Activated CD4-positive, alpha-beta T cell treated with anti-CD3 and anti-CD28 coated beads, Interleukin-2, amount 50 U/mL, for 48 hours (primary cell): ENCODE results near the gene UNC5B.
"Not testable (repeated sequence)": the region's sequence is repeated elsewhere in the genome, so short reads cannot be mapped to it uniquely, and the experiment has no call there.

ENCODE experiments used
- DNase-seq, 2 experiments: peaks; one replicate each; pipeline ENCODE4 v3.0.0-alpha.2; 2020

UNC5B gene

DNA sequence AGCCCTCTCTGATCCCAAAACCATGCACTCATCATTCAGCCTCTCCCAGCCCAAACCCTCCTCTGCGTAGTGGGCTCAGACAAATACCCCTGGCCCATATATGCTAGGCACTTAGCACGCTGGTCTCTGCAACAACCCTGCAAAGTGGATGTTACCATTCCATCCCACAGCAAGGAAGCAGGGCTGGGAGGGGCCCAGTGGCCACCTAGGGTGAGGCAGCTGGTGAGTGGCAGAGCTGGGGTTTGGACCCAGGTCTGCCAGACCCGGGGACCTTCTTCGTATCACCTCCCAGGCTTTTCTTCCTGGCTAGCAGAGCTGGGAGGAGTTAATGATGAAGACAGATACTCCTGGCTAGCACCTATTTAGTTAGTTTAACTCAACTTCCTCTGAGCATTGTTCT, 73.6 kb downstream of the UNC5B start:
- no peak for DNase-seq

- no peak for DNase-seq
Observed at GRCh38 chr10:71286521-71287294, 74.3 kb downstream of the UNC5B start.

- DNase-seq = no peak
Observed at GRCh38 chr10:71287456-71287855, 75.1 kb downstream of the UNC5B start.

DNA sequence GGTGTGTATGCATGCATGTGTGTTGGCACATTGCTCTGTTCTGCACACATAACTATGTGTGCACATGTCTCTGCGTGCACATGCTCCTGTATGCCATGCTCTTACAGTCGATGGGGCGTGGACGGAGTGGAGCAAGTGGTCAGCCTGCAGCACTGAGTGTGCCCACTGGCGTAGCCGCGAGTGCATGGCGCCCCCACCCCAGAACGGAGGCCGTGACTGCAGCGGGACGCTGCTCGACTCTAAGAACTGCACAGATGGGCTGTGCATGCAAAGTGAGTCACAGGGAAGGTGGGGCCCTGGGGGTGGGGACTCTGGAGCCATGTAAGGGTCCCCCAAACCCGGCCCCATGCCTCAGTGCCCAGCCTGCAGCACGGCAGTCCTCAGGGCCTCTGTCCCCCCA, 76.1 kb downstream of the UNC5B start:
- no peak for DNase-seq

- DNase-seq = no peak
Observed at GRCh38 chr10:71289421-71290130, 77.2 kb downstream of the UNC5B start.

- no peak for DNase-seq
Observed at GRCh38 chr10:71290331-71290730, 78.0 kb downstream of the UNC5B start.

DNA sequence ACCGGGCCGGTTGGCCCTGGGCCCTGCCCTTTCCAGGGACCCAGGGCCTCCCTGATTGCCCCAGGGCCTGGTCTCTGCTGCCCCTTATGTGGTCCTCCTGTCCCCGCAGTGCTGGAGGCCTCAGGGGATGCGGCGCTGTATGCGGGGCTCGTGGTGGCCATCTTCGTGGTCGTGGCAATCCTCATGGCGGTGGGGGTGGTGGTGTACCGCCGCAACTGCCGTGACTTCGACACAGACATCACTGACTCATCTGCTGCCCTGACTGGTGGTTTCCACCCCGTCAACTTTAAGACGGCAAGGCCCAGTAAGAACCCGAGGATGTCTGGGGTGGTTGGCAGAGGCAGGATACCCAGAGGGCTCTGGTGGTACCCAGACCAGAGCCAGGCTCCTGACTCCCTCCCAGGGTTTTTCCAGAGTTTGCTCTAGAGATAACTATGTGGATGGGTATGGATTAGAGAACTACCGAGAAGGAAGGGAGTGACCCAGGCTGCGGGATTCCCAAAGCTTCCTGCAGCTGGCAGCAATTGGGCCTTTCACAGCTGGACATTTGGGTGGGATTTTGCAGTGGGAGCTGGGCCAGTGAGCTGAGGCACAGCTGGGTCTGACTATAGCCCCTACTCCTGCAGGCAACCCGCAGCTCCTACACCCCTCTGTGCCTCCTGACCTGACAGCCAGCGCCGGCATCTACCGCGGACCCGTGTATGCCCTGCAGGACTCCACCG, 78.6 kb downstream of the UNC5B start:
- no peak for DNase-seq

DNA sequence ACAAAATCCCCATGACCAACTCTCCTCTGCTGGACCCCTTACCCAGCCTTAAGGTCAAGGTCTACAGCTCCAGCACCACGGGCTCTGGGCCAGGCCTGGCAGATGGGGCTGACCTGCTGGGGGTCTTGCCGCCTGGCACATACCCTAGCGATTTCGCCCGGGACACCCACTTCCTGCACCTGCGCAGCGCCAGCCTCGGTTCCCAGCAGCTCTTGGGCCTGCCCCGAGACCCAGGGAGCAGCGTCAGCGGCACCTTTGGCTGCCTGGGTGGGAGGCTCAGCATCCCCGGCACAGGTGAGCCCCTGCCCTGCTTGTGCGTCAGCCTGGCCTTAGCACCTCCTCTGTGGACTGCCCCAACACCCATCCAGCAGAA, 79.1 kb downstream of the UNC5B start:
- no peak for DNase-seq

DNA sequence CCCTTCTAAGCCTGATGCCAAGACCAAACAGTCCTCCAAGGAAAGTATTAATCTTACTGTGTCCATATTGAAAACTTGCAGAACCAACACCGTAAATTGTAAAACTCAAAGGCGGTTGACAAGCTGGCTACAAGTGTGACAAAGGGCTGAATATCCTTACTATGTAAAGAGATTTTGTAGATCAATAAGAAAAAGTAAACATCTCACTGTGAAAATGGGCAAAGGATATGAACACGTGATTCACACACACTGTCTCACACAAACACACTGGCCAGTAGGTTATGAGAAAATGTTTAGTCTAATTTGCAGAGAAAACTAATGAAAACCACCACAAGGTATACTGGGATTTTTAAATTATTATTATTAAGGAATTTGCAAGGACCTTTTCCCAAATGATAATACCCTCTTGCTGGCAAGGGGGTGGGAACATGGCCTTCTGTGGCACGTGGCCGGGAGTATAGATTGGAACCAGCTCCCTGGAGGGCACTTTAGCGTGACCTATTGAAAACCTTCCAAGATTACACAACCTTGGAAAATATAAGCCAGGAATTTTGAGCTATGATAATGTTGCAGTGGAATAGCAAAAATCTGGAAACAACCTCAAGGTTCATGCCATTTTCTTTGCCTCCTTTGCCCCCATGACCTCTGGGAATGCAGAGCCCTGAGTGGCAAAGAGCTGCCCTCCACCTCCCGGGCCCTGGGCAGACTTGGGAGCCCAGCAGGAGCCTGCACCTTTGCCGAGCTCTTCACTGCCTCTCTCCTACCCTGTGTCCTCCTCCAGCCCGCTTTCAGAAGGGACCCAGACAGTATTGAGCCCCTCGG, 80.5 kb downstream of the UNC5B start:
- no peak for DNase-seq

- no peak for DNase-seq
Observed at GRCh38 chr10:71293446-71294084, 81.2 kb downstream of the UNC5B start.

DNA sequence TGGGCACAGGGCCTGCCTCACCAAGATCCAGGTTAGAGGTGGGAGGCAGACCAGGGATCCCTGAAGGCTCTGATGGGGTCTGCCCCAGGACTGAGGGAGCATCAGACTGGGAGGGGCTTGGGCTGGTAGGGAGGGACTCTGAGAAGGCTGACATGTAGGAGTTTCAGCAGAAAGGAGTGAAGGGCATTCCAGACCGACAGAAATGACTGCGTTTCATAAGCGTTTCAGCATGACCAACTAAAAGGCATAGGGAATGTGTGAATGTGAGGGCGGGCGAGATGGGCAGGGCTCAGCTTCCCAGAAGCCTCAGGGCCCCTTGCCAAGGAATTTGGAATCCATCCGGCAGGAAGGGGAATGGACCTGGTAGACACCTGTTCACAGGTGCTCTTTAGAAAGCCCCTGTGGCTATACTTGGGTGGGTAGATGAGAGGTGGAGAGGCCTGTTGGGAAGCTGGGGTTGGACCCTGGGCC, 81.8 kb downstream of the UNC5B start:
- no peak for DNase-seq

GRCh38 chr10:71294856-71295255, 82.5 kb downstream of the UNC5B start:
- DNase-seq = no peak

GRCh38 chr10:71295641-71296040, 83.3 kb downstream of the UNC5B start:
- no peak for DNase-seq

DNA sequence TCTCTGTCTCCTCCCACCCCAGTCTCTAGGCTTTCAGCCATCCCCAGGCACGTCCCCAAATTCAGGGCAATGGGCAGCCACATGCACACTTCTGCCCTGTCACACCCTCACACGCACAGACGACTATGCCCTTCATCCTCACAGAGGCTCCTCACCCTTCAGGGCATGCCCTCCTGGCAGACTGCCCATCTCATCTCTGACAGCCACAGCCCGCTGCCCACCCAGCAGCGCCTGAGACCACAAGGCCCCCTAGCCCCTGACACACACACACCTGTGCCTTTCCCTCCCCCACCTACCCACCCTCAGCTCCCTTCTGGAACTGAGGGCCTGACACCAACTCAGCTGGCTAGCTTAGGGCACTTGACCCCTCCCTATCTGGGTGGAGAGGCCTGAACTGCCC, 83.7 kb downstream of the UNC5B start:
- no peak for DNase-seq

GRCh38 chr10:71296811-71297210, 84.4 kb downstream of the UNC5B start:
- not testable (repeated sequence) for DNase-seq

- no peak for DNase-seq
Observed at GRCh38 chr10:71297343-71297742, 85.0 kb downstream of the UNC5B start.

DNA sequence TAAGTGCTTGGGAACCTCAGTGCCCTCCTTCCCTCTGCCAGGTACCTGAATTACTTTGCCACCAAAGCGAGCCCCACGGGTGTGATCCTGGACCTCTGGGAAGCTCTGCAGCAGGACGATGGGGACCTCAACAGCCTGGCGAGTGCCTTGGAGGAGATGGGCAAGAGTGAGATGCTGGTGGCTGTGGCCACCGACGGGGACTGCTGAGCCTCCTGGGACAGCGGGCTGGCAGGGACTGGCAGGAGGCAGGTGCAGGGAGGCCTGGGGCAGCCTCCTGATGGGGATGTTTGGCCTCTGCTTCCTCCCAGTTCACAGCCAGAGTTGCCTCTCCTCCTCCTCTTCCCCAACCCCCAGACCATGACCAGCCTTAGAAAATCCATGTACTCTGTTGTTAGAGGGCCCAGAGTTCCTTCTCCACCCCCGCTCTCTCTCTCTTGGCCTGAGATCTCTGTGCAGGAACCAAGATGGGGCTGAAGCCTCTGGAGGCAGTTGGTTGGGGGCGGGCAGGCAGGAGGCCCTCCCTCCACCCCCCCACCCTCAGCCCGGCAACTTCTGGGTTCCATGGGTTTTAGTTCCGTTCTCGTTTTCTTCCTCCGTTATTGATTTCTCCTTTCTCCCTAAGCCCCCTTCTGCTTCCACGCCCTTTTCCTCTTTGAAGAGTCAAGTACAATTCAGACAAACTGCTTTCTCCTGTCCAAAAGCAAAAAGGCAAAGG, 86.9 kb downstream of the UNC5B start:
- DNase-seq = no peak

GRCh38 chr10:71300555-71301370, 88.4 kb downstream of the UNC5B start:
- no peak for DNase-seq

DNA sequence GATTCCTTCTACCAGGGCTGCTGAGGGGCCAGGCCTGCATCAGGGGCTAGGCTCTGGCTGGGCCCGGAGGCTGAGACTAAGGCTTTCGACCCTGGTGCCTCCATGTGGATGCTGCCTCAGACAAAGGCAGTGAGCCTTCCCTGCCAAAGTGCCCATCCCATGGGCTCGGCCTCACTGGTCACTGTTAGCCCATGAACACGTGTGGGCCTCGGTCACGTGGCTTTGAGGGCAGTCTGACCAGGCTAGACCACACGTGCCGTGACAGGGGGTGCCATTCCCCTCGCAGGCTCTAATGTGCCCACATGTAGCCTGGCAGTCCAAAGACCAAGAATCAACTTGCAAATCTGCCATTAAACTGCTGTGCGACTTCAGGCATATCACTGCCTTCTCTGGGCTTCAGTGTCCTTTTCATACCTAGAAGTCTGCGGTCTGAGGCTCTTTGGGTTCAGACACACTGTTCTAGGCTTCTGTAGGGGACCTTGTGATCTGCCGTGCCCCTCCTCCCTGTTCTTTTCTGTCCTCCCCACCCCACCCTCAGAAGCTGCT, 89.1 kb downstream of the UNC5B start:
- no peak for DNase-seq

GRCh38 chr10:71302451-71302850, 90.1 kb downstream of the UNC5B start:
- no peak for DNase-seq
